Right ventricle myocardium inferior (tissue), 1 donor: ENCODE results near the gene UGT8. TPM values are rescaled to one million over a fixed set of nuclear protein-coding genes. Genes with fewer than 3 reads are reported as not detected.
"Not testable (repeated sequence)": the region's sequence is repeated elsewhere in the genome, so short reads cannot be mapped to it uniquely, and the experiment has no call there.

ENCODE experiments used
- ATAC-seq: fragments of 200-7000 bp; cut with Tn5 transposase; one replicate; pipeline ENCODE4 v1.9.1; 2020; ENCODE audit warnings: mild to moderate bottlenecking, moderate library complexity
- DNase-seq: peaks from one replicate; pipeline ENCODE4 v3.0.0; 2021; ENCODE audit errors: missing footprints
- intact Hi-C: fragments of 100-400 bp; cut with DNase I; formaldehyde crosslinking; loops from one replicate; pipeline ENCODE4 v1.11.0; 2022
- total RNA-seq: library from RNA; stranded (reverse); fragmentation: NEBNext Ultra II Directional; extraction: Animal tissue kit (Norgen Biotek cat#: 25700); gene quantifications from one replicate; pipeline ENCODE4 v1.2.1, GENCODE V29; 2021
- donor health status: DM: no; HTN: yes; CAD: no; lungs with severe emphysema.

Gene UGT8
- total RNA-seq, 1 donor from 2014 or later: not detected

- ATAC-seq: no peak
- DNase-seq: no peak
These were observed 2.9 kb downstream of the UGT8 start for GRCh38 chr4:114601304-114602052.

GRCh38 chr4:114603497-114603896, 4.9 kb downstream of the UGT8 start:
- ATAC-seq: no peak
- intact Hi-C loops: no loop called here
- no peak for DNase-seq

More at GRCh38 chr4:114601304-114602052, 2.9 kb downstream of the UGT8 start:
- intact Hi-C loops: no loop called here

GRCh38 chr4:114606245-114606644, 7.6 kb downstream of the UGT8 start:
- intact Hi-C loops: no loop called here
- no peak for ATAC-seq
- no peak for DNase-seq

GRCh38 chr4:114607056-114607455, 8.4 kb downstream of the UGT8 start:
- intact Hi-C loops: no loop called here
- DNase-seq: no peak
- no peak for ATAC-seq

GRCh38 chr4:114613560-114613959, 15.0 kb downstream of the UGT8 start:
- no peak for ATAC-seq
- no peak for DNase-seq
- intact Hi-C loops: no loop called here

- intact Hi-C loops: no loop called here
- no peak for ATAC-seq
- DNase-seq: no peak
These were observed 16.8 kb downstream of the UGT8 start for GRCh38 chr4:114615435-114615834.

GRCh38 chr4:114616036-114616435, 17.4 kb downstream of the UGT8 start:
- DNase-seq, intact Hi-C loops, ATAC-seq: not testable (repeated sequence)

- ATAC-seq: no peak
- intact Hi-C loops: no loop called here
- DNase-seq: no peak
These were observed 27.6 kb downstream of the UGT8 start for GRCh38 chr4:114626196-114626595.

GRCh38 chr4:114636192-114636935, 37.8 kb downstream of the UGT8 start:
- intact Hi-C loops: no loop called here
- DNase-seq (no peak), ATAC-seq (no peak)

GRCh38 chr4:114642173-114642780, 43.7 kb downstream of the UGT8 start:
- ATAC-seq (no peak), DNase-seq (no peak)
- intact Hi-C loops: no loop called here

- ATAC-seq: no peak
- DNase-seq: no peak
- intact Hi-C loops: no loop called here
These were observed 51.3 kb downstream of the UGT8 start for GRCh38 chr4:114649908-114650307.

GRCh38 chr4:114653675-114654074, 55.1 kb downstream of the UGT8 start:
- ATAC-seq: no peak
- intact Hi-C loops: no loop called here
- DNase-seq: no peak

GRCh38 chr4:114654592-114654991, 56.0 kb downstream of the UGT8 start:
- intact Hi-C loops: no loop called here
- ATAC-seq: no peak
- DNase-seq: no peak

- intact Hi-C loops: loop anchor here (2.0 kb wide), 1 partner anchor 271 kb away; no protein-coding TSS in a partner anchor
- DNase-seq (no peak), ATAC-seq (no peak)
These were observed 59.6 kb downstream of the UGT8 start for GRCh38 chr4:114658179-114658578.

GRCh38 chr4:114658776-114659175, 60.2 kb downstream of the UGT8 start:
- no peak for ATAC-seq
- intact Hi-C loops: loop anchor here (2.0 kb wide), 1 partner anchor 272 kb away; no protein-coding TSS in a partner anchor
- no peak for DNase-seq

GRCh38 chr4:114659386-114660008, 60.9 kb downstream of the UGT8 start:
- intact Hi-C loops: loop anchor here (2.0 kb wide), 1 partner anchor 273 kb away; no protein-coding TSS in a partner anchor
- ATAC-seq: peak; percentile 77

GRCh38 chr4:114663083-114663482, 64.5 kb downstream of the UGT8 start:
- intact Hi-C loops: no loop called here
- DNase-seq: no peak
- ATAC-seq: no peak

More at GRCh38 chr4:114659386-114660008, 60.9 kb downstream of the UGT8 start:
- no peak for DNase-seq

- intact Hi-C loops: no loop called here
- ATAC-seq: no peak
- no peak for DNase-seq
These were observed 70.0 kb downstream of the UGT8 start for GRCh38 chr4:114668577-114668976.

GRCh38 chr4:114670733-114671132, 72.1 kb downstream of the UGT8 start:
- intact Hi-C loops: not testable (repeated sequence)

More at GRCh38 chr4:114670733-114671132, 72.1 kb downstream of the UGT8 start:
- not testable (repeated sequence) for DNase-seq, ATAC-seq
